Measurements from ENCODE around the gene RNF115.
A peak's percentile ranks its signal among the peaks of the same experiment; 100 is the strongest.
"Not testable (repeated sequence)": the region's sequence is repeated elsewhere in the genome, so short reads cannot be mapped to it uniquely, and the experiment has no call there.

RNF115 gene

GRCh38 chr1:145837656-145838055, 13.8 kb upstream of the RNF115 start:
- no peak overlapping the region for H3K4me3 ChIP-seq (ENCODE audit: low read length, poor library complexity, severe bottlenecking)
- H3K27me3 ChIP-seq (ENCODE audit: insufficient read depth, low read length, poor library complexity, severe bottlenecking) = no peaks in the 10 kb centered on the region
- H3K9me3 ChIP-seq (ENCODE audit: insufficient read depth, low read depth, low read length) = no peaks in the 10 kb centered on the region
- H3F3A ChIP-seq (ENCODE audit: low read depth) = 0 out of 2 replicates have a peak, but pooled peaks cover 3% of the 10 kb centered on the region
- TF ChIP-seq CTCF (conservative IDR thresholded peaks at IDR 0.05; ENCODE audit: low read length) (no peak), EZH2phosphoT487 (IDR thresholded peaks at IDR 0.05; ENCODE audit: borderline replicate concordance) (no peak)
- H3K36me3 ChIP-seq (ENCODE audit: insufficient read depth, low read length) = peaks cover 81% of the 10 kb centered on the region
- no peak overlapping the region for H2AFZ ChIP-seq (ENCODE audit: low read length)
- H3K79me2 ChIP-seq (ENCODE audit: insufficient read depth, low read length) = no peaks in the 10 kb centered on the region
- no peaks in the 10 kb centered on the region for H3K9me2 ChIP-seq (replicated peaks; ENCODE audit: low read depth, low read length)
- no peaks in the 10 kb centered on the region for H3K4me1 ChIP-seq (ENCODE audit: insufficient read depth, low read length, poor library complexity, severe bottlenecking)
- no peaks in the 10 kb centered on the region for H4K20me1 ChIP-seq (ENCODE audit: insufficient read depth, low read length, poor library complexity, severe bottlenecking)
- H3K4me2 ChIP-seq (ENCODE audit: low read depth, low read length, poor library complexity, severe bottlenecking) = no peak overlapping the region
- H3K9ac ChIP-seq (ENCODE audit: low read depth, low read length, poor library complexity, severe bottlenecking) = no peak overlapping the region

GRCh38 chr1:145830810-145831209, 6.9 kb upstream of the RNF115 start:
- H3K27me3 ChIP-seq (ENCODE audit: insufficient read depth, low read length, poor library complexity, severe bottlenecking); H3F3A ChIP-seq (ENCODE audit: low read depth); H3K4me3 ChIP-seq (ENCODE audit: low read length, poor library complexity, severe bottlenecking); H3K9me3 ChIP-seq (ENCODE audit: insufficient read depth, low read depth, low read length); H3K4me2 ChIP-seq (ENCODE audit: low read depth, low read length, poor library complexity, severe bottlenecking); H3K9me2 ChIP-seq (replicated peaks; ENCODE audit: low read depth, low read length); H3K9ac ChIP-seq (ENCODE audit: low read depth, low read length, poor library complexity, severe bottlenecking); H2AFZ ChIP-seq (ENCODE audit: low read length): not testable (repeated sequence)
- Histone ChIP-seq H3K4me1 (ENCODE audit: insufficient read depth, low read length, poor library complexity, severe bottlenecking) (peaks cover 23% of the 10 kb centered on the region), H3K36me3 (ENCODE audit: insufficient read depth, low read length) (peaks cover 76% of the 10 kb centered on the region), H4K20me1 (ENCODE audit: insufficient read depth, low read length, poor library complexity, severe bottlenecking) (peaks cover 13% of the 10 kb centered on the region), H3K79me2 (ENCODE audit: insufficient read depth, low read length) (peaks cover 15% of the 10 kb centered on the region)

- Histone ChIP-seq H3F3A (ENCODE audit: low read depth) (0 out of 2 replicates have a peak, but pooled peaks cover 3% of the 10 kb centered on the region), H3K79me2 (ENCODE audit: insufficient read depth, low read length) (peaks cover 33% of the 10 kb centered on the region), H3K9me3 (ENCODE audit: insufficient read depth, low read depth, low read length) (no peaks in the 10 kb centered on the region), H4K20me1 (ENCODE audit: insufficient read depth, low read length, poor library complexity, severe bottlenecking) (peaks cover 24% of the 10 kb centered on the region), H3K9ac (ENCODE audit: low read depth, low read length, poor library complexity, severe bottlenecking) (no peak overlapping the region), H3K36me3 (ENCODE audit: insufficient read depth, low read length) (peaks cover 64% of the 10 kb centered on the region), H3K4me2 (ENCODE audit: low read depth, low read length, poor library complexity, severe bottlenecking) (peak overlapping the region; percentile 22), H3K4me3 (ENCODE audit: low read length, poor library complexity, severe bottlenecking) (no peak overlapping the region), H3K9me2 (replicated peaks; ENCODE audit: low read depth, low read length) (no peaks in the 10 kb centered on the region), H3K4me1 (ENCODE audit: insufficient read depth, low read length, poor library complexity, severe bottlenecking) (peaks cover 34% of the 10 kb centered on the region), H3K27me3 (ENCODE audit: insufficient read depth, low read length, poor library complexity, severe bottlenecking) (no peaks in the 10 kb centered on the region), H2AFZ (ENCODE audit: low read length) (no peak overlapping the region)
- no peak for TF ChIP-seq EZH2phosphoT487 (IDR thresholded peaks at IDR 0.05; ENCODE audit: borderline replicate concordance)
- TF ChIP-seq CTCF (conservative IDR thresholded peaks at IDR 0.05; ENCODE audit: low read length) = no peak
Measured at GRCh38 chr1:145828367-145829026, 4.6 kb upstream of the RNF115 start.

- Histone ChIP-seq H3K36me3 (ENCODE audit: insufficient read depth, low read length) (peaks cover 58% of the 10 kb centered on the region), H2AFZ (ENCODE audit: low read length) (no peak overlapping the region), H3K9ac (ENCODE audit: low read depth, low read length, poor library complexity, severe bottlenecking) (no peak overlapping the region), H3K79me2 (ENCODE audit: insufficient read depth, low read length) (peaks cover 33% of the 10 kb centered on the region), H3K9me3 (ENCODE audit: insufficient read depth, low read depth, low read length) (no peaks in the 10 kb centered on the region), H3K27me3 (ENCODE audit: insufficient read depth, low read length, poor library complexity, severe bottlenecking) (no peaks in the 10 kb centered on the region), H3K4me2 (ENCODE audit: low read depth, low read length, poor library complexity, severe bottlenecking) (peak overlapping the region; percentile 22), H3K4me1 (ENCODE audit: insufficient read depth, low read length, poor library complexity, severe bottlenecking) (peaks cover 34% of the 10 kb centered on the region), H4K20me1 (ENCODE audit: insufficient read depth, low read length, poor library complexity, severe bottlenecking) (peaks cover 24% of the 10 kb centered on the region), H3K9me2 (replicated peaks; ENCODE audit: low read depth, low read length) (no peaks in the 10 kb centered on the region), H3F3A (ENCODE audit: low read depth) (no peaks in the 10 kb centered on the region), H3K4me3 (ENCODE audit: low read length, poor library complexity, severe bottlenecking) (no peak overlapping the region)
- no peak for TF ChIP-seq CTCF (conservative IDR thresholded peaks at IDR 0.05; ENCODE audit: low read length)
- no peak for TF ChIP-seq EZH2phosphoT487 (IDR thresholded peaks at IDR 0.05; ENCODE audit: borderline replicate concordance)
Measured at GRCh38 chr1:145827966-145828365, 4.1 kb upstream of the RNF115 start.

All from Loucy (cell line).